BLaER1 (cell line): ENCODE data around the gene LRRTM4.
"Not testable (repeated sequence)": the region's sequence is repeated elsewhere in the genome, so short reads cannot be mapped to it uniquely, and the experiment has no call there.

Source experiments
- H3K27ac ChIP-seq: shearing (Covaris generic); formaldehyde crosslinking; 2 replicates; pipeline ENCODE4 v1.8.1; 2022
- H3K27me3 ChIP-seq: shearing (Covaris generic); formaldehyde crosslinking; 2 replicates; pipeline ENCODE4 v1.8.1; 2022
- H3K36me3 ChIP-seq: shearing (Covaris generic); formaldehyde crosslinking; 2 replicates; pipeline ENCODE4 v1.8.1; 2022
- H3K4me1 ChIP-seq: shearing (Covaris generic); formaldehyde crosslinking; 2 replicates; pipeline ENCODE4 v1.8.1; 2022
- H3K4me2 ChIP-seq: shearing (Covaris generic); formaldehyde crosslinking; 2 replicates; pipeline ENCODE4 v1.8.1; 2022
- H3K4me3 ChIP-seq: shearing (Covaris generic); formaldehyde crosslinking; 2 replicates; pipeline ENCODE4 v1.8.1; 2022
- H3K9ac ChIP-seq: shearing (Covaris generic); formaldehyde crosslinking; 2 replicates; pipeline ENCODE4 v1.8.1; 2022
- H3K9me3 ChIP-seq: shearing (Covaris generic); formaldehyde crosslinking; 2 replicates; pipeline ENCODE4 v1.8.1; 2022
- H4K20me1 ChIP-seq: shearing (Covaris generic); formaldehyde crosslinking; 2 replicates; pipeline ENCODE4 v1.8.1; 2022
- Cebpa-rat ChIP-seq: shearing (Covaris generic); IDR thresholded peaks from 2 replicates; pipeline ENCODE4 v1.8.1; 2022

The LRRTM4 gene

DNA sequence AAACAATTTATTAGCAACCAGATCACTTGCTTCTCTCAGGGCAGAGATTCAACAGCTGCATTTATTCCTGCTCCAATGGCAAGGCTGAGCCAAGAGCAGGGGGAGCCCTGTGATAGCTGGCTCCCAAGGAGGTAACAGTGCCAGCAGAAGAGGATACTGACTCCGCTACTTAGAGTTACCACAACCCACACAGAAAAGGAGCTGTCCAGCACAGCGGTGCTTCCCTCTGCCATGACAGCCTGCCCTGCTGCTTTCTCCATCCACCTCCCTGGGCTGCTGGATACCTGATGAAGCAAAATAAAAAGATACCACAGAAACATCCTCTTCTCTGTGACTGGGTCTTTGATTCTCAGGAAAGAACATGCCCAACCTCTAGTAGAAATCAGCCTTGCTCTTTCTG is 467.2 kb downstream of the LRRTM4 start:
- H3K27ac ChIP-seq, result no peak overlapping the region
- no peaks in the 10 kb centered on the region for H4K20me1 ChIP-seq
- no peaks in the 10 kb centered on the region for H3K36me3 ChIP-seq
- H3K9me3 ChIP-seq, result no peaks in the 10 kb centered on the region
- no peaks in the 10 kb centered on the region for H3K4me1 ChIP-seq
- no peak overlapping the region for H3K4me2 ChIP-seq
- H3K27me3 ChIP-seq, result no peaks in the 10 kb centered on the region
- no peak for TF ChIP-seq Cebpa-rat
- H3K9ac ChIP-seq, result no peak overlapping the region
- H3K4me3 ChIP-seq, result no peak overlapping the region

GRCh38 chr2:77046339-77046738 is 475.8 kb downstream of the LRRTM4 start:
- no peak for TF ChIP-seq Cebpa-rat
- no peaks in the 10 kb centered on the region for H4K20me1 ChIP-seq
- no peak overlapping the region for H3K27ac ChIP-seq
- no peaks in the 10 kb centered on the region for H3K36me3 ChIP-seq
- H3K4me2 ChIP-seq, result no peak overlapping the region
- no peaks in the 10 kb centered on the region for H3K4me1 ChIP-seq
- H3K9ac ChIP-seq, result no peak overlapping the region
- no peaks in the 10 kb centered on the region for H3K27me3 ChIP-seq
- no peak overlapping the region for H3K4me3 ChIP-seq
- H3K9me3 ChIP-seq, result peaks cover 12% of the 10 kb centered on the region

- not testable (repeated sequence) for H3K4me2 ChIP-seq, H3K4me3 ChIP-seq, H3K9ac ChIP-seq, H3K27me3 ChIP-seq, H4K20me1 ChIP-seq, H3K27ac ChIP-seq, H3K36me3 ChIP-seq, H3K4me1 ChIP-seq
- peaks cover 12% of the 10 kb centered on the region for H3K9me3 ChIP-seq
Observed at GRCh38 chr2:77045456-77045855, 476.7 kb downstream of the LRRTM4 start.

GRCh38 chr2:77034445-77034844 is 487.7 kb downstream of the LRRTM4 start:
- TF ChIP-seq Cebpa-rat, result no peak
- no peaks in the 10 kb centered on the region for H3K27me3 ChIP-seq
- H3K9ac ChIP-seq, result no peak overlapping the region
- H3K27ac ChIP-seq, result no peak overlapping the region
- H3K4me1 ChIP-seq, result no peaks in the 10 kb centered on the region
- H3K4me3 ChIP-seq, result no peak overlapping the region
- H4K20me1 ChIP-seq, result no peaks in the 10 kb centered on the region
- H3K36me3 ChIP-seq, result no peaks in the 10 kb centered on the region
- H3K4me2 ChIP-seq, result no peak overlapping the region
- H3K9me3 ChIP-seq, result no peaks in the 10 kb centered on the region

DNA sequence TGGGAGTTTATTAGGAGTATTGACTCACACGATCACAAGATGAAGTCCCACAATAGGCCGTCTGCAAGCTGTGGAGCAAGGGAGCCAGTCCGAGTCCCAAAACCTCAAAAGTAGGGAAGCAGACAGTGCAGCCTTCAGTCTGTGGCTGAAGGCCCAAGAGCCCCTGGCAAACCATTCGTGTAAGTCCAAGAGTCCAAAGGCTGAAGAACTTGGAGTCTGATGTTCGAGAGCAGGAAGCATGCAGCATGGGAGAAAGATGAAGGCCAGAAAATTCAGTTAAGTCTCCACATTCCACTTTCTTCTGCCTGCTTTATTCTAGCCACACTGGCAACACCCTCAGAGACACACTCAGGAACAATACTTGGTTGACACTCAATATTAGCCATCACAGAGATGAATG is 492.9 kb downstream of the LRRTM4 start:
- not testable (repeated sequence) for H3K4me2 ChIP-seq, H3K4me1 ChIP-seq, H3K9me3 ChIP-seq, H3K27ac ChIP-seq, H3K9ac ChIP-seq, H3K4me3 ChIP-seq, H4K20me1 ChIP-seq, H3K36me3 ChIP-seq, H3K27me3 ChIP-seq

- no peak for TF ChIP-seq Cebpa-rat
- H3K36me3 ChIP-seq, result no peaks in the 10 kb centered on the region
- no peak overlapping the region for H3K9ac ChIP-seq
- H3K4me1 ChIP-seq, result no peaks in the 10 kb centered on the region
- H3K27me3 ChIP-seq, result no peaks in the 10 kb centered on the region
- no peak overlapping the region for H3K4me3 ChIP-seq
- H3K9me3 ChIP-seq, result no peaks in the 10 kb centered on the region
- no peak overlapping the region for H3K4me2 ChIP-seq
- H3K27ac ChIP-seq, result no peak overlapping the region
- H4K20me1 ChIP-seq, result no peaks in the 10 kb centered on the region
Observed at GRCh38 chr2:77028032-77028600, 494.1 kb downstream of the LRRTM4 start.

DNA sequence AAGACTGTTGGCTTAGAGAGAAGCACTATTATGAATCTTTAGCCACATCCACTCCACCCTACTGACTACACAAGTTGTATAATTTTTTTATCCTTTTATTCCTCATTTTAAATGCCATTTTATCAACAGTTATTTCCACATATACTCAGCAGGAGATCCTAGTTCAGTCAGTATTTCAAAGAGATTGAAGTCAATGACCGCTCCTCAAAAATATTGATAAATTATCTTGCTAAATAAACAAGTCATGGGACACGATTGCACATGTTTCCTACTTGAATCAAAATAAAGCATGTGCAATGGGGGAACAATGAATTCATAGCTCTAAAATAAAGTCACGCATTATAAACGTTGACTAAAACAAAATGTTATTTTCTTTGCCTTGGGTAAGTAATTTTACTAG is 496.5 kb downstream of the LRRTM4 start:
- no peaks in the 10 kb centered on the region for H3K36me3 ChIP-seq
- H3K4me3 ChIP-seq, result no peak overlapping the region
- no peaks in the 10 kb centered on the region for H4K20me1 ChIP-seq
- H3K9ac ChIP-seq, result no peak overlapping the region
- H3K27me3 ChIP-seq, result no peaks in the 10 kb centered on the region
- no peaks in the 10 kb centered on the region for H3K4me1 ChIP-seq
- no peak for TF ChIP-seq Cebpa-rat
- no peak overlapping the region for H3K27ac ChIP-seq
- H3K9me3 ChIP-seq, result peaks cover 12% of the 10 kb centered on the region; the same call in 1 of the 2 replicates
- H3K4me2 ChIP-seq, result no peak overlapping the region

GRCh38 chr2:77021161-77021560 is 501.0 kb downstream of the LRRTM4 start:
- Histone ChIP-seq H3K4me1 (no peaks in the 10 kb centered on the region), H3K4me2 (no peak overlapping the region), H3K4me3 (no peak overlapping the region), H3K9ac (no peak overlapping the region), H3K9me3 (peaks cover 12% of the 10 kb centered on the region; the same call in 1 of the 2 replicates), H3K27ac (no peak overlapping the region), H4K20me1 (no peaks in the 10 kb centered on the region), H3K36me3 (no peaks in the 10 kb centered on the region), H3K27me3 (no peaks in the 10 kb centered on the region)
- no peak for TF ChIP-seq Cebpa-rat

- peaks cover 12% of the 10 kb centered on the region; the same call in 1 of the 2 replicates for H3K9me3 ChIP-seq
- H4K20me1 ChIP-seq, result no peaks in the 10 kb centered on the region
- no peak for TF ChIP-seq Cebpa-rat
- no peak overlapping the region for H3K4me2 ChIP-seq
- no peaks in the 10 kb centered on the region for H3K4me1 ChIP-seq
- no peak overlapping the region for H3K4me3 ChIP-seq
- no peak overlapping the region for H3K9ac ChIP-seq
- H3K27ac ChIP-seq, result no peak overlapping the region
- no peaks in the 10 kb centered on the region for H3K27me3 ChIP-seq
- no peaks in the 10 kb centered on the region for H3K36me3 ChIP-seq
Observed at GRCh38 chr2:77018219-77018618, 504.0 kb downstream of the LRRTM4 start.

- Histone ChIP-seq H3K9me3 (peaks cover 5% of the 10 kb centered on the region; the same call in 1 of the 2 replicates), H3K4me2 (no peak overlapping the region), H3K4me1 (no peaks in the 10 kb centered on the region), H3K9ac (no peak overlapping the region), H3K27me3 (no peaks in the 10 kb centered on the region), H3K36me3 (no peaks in the 10 kb centered on the region), H3K4me3 (no peak overlapping the region), H3K27ac (no peak overlapping the region), H4K20me1 (no peaks in the 10 kb centered on the region)
- TF ChIP-seq Cebpa-rat, result no peak
Observed at GRCh38 chr2:77017355-77017745, 504.8 kb downstream of the LRRTM4 start.
